H1 (cell line): ENCODE data around the gene HOMER2.

Source experiments
- CHD1 ChIP-seq: IDR thresholded peaks from 2 replicates; pipeline ENCODE4 v1.6.1; 2012; ENCODE audit warnings: low read depth, low read length, improper control_type of control experiment
- CHD2 ChIP-seq: IDR thresholded peaks from 2 replicates; pipeline ENCODE4 v1.6.1; 2012; ENCODE audit warnings: low read length, improper control_type of control experiment
- CREB1 ChIP-seq: IDR thresholded peaks from 2 replicates; pipeline ENCODE4 v1.6.1; 2012; ENCODE audit warnings: inconsistent platforms
- CTCF ChIP-seq, 3 experiments: IDR thresholded peaks; 1 replicate in 2 of 3; 2 replicates in 1 of 3; pipeline versions ENCODE4 v1.5.1 to v1.6.1; 2011; ENCODE audit warnings: low read length in 3 of 3, mild to moderate bottlenecking in 3 of 3, inconsistent platforms in 2 of 3, low read depth in 1 of 3, moderate library complexity in 1 of 3; ENCODE audit not compliant: insufficient read depth in 1 of 3; ENCODE audit errors: control extremely low read depth in 1 of 3
- EP300 ChIP-seq, 2 experiments: IDR thresholded peaks; 1 replicate in 1 of 2; 2 replicates in 1 of 2; pipeline ENCODE4 v1.6.1; 2011 to 2012; ENCODE audit warnings: low read depth in 2 of 2, low read length in 2 of 2, mild to moderate bottlenecking in 2 of 2, borderline replicate concordance in 1 of 2, inconsistent platforms in 1 of 2, moderate library complexity in 1 of 2
- EZH2 ChIP-seq: fragments of 200-600 bp; sonication (generic); IDR thresholded peaks from 2 replicates; pipeline ENCODE4 v1.7.1; 2012; ENCODE audit warnings: low read depth, mild to moderate bottlenecking, moderate library complexity, low read length, inconsistent platforms; ENCODE audit not compliant: severe bottlenecking
- POLR2AphosphoS5 ChIP-seq: IDR thresholded peaks from 2 replicates; pipeline ENCODE4 v1.6.1; 2011; ENCODE audit warnings: low read depth, low read length
- RXRA ChIP-seq: IDR thresholded peaks from 2 replicates; pipeline ENCODE4 v1.6.1; 2011; ENCODE audit warnings: low read depth, mild to moderate bottlenecking, low read length, moderate library complexity; ENCODE audit not compliant: insufficient read depth
- SIRT6 ChIP-seq: IDR thresholded peaks from one replicate; pipeline ENCODE4 v1.7.1; 2012; ENCODE audit warnings: low read length, inconsistent platforms
- TAF1 ChIP-seq: IDR thresholded peaks from 2 replicates; pipeline ENCODE4 v1.6.1; 2011; ENCODE audit warnings: mild to moderate bottlenecking, low read depth, low read length
- TBP ChIP-seq: IDR thresholded peaks from 2 replicates; pipeline ENCODE4 v1.6.1; 2011; ENCODE audit warnings: low read depth, low read length, improper control_type of control experiment

- TF ChIP-seq SIRT6, result no peak
- no peak for TF ChIP-seq EP300 (IDR thresholded peaks at IDR 0.05; ENCODE audit: borderline replicate concordance in 1 of 2, low read depth in 2 of 2, low read length in 2 of 2)
- no peak for TF ChIP-seq CTCF (IDR thresholded peaks at IDR 0.05; ENCODE audit: control extremely low read depth in 1 of 3, insufficient read depth in 1 of 3, low read depth in 1 of 3, low read length in 3 of 3)
- no peak for TF ChIP-seq POLR2AphosphoS5
- no peak for TF ChIP-seq CHD1
- TF ChIP-seq TAF1, result no peak
- TF ChIP-seq TBP, result no peak
- no peak for TF ChIP-seq EZH2
- no peak for TF ChIP-seq CHD2
- TF ChIP-seq CREB1, result no peak
- TF ChIP-seq RXRA, result no peak
Measured at GRCh38 chr15:82848241-82848993, 104.1 kb downstream of the HOMER2 start.
